Amygdala (tissue), 56 donors: ENCODE measurements around the gene OLIG3.

Experiments used
- DNase-seq, 56 donors: peaks; one replicate each; lab custom pipeline; 2025; lab: John Stamatoyannopoulos, UW

The OLIG3 gene

DNA sequence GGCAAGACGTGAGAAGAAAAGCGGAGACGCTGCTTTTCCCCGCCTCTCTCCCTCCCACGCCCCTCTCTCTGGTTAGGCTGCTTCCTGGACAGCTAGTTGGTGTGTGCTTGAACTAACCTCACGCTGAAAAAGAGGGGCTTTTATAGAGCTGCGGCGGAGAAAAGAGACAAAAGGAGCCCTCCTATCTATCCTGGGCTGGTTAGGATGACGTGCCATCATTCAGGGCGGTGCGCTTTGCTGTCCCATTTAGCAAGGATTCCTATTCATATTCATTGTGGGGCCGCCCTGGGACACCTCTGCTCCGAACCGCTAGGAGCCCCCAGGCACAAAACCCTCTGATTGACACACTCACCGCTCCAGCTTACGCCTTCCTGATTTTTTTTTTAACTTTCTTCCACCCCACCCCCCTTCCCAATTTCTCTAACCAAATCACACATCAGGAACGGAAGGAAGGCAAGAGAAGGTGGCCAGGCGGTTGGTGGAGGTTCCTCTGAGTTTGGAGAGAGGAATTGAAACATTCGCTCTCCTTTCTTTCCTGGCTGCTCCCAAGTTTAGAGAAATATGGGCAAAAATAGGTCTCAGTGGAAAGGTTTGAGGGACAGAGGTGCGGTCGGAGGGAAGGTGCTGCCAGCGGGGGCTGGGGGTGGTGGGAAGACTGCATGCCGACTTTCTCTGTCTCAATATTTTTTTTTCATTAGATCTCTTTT lies at the start of gene OLIG3:
Gene OLIG3 (minus strand): TSS at position 114 of the 707 bp plus-strand sequence. CDS start 224 bp downstream, outside the sequence.
- DNase-seq: no peak

DNA sequence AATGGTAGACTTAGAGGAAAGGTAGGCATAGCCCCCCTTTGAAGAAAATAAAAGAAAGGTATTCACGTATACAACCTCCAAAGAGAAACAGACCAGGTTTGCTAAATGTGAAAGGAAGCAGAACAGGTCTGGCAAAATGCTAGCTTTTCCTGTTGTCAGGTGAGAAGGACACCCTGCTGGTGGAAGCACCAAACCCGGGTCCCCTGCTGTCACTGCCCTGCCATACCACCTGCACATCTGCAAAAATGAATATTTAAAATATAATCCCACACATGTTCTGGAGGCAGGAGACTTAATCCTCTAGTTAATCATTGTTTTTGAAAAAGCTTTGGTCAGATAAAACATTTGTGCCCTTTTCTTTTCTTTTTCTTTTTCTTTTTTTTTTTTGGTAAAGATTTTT lies 48.9 kb upstream of the OLIG3 start:
- no peak for DNase-seq

DNA sequence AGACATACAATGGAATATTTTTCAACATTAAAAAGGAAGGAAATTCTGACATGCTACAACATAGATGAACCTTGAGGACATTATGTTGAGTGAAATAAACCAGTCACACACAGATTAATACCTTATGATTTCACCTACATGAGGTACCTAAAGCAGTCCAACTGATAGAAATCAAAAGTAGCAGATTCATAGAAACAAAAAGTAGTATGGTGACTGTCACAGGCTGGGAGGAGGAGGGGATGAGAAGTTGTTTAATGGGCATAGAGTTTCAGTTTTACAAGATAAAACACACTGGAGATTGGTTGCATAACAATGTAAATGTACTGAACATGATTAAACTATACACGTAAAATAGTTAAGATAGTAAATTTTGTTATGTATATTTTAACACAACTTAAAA lies 48.5 kb upstream of the OLIG3 start:
- DNase-seq: no peak

DNA sequence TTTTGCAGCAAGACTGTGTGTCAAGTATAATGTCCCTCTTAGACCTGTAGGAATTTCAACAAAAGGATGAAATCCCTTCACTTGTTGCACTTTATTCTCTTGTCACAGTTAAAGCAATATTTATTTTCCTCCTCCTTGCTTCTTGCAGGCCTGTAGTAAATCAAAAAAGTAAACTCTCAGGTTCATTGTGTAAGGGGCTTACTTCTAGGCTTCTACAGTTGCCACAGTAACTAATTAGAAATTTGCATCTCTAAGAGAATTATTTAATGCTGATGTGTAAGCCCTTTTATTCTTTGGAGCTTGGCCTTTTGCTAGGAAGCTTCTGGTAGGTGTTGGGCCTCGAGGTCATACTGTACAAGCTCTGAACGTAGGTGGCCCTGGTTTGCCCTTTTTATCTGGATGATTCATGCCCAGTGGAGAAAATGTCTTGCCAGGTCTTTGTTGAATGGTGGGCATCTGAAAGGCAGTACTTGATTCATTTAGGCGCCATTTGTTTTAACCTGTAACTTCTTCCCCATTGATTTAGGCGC lies 47.4 kb upstream of the OLIG3 start:
- DNase-seq: no peak

DNA sequence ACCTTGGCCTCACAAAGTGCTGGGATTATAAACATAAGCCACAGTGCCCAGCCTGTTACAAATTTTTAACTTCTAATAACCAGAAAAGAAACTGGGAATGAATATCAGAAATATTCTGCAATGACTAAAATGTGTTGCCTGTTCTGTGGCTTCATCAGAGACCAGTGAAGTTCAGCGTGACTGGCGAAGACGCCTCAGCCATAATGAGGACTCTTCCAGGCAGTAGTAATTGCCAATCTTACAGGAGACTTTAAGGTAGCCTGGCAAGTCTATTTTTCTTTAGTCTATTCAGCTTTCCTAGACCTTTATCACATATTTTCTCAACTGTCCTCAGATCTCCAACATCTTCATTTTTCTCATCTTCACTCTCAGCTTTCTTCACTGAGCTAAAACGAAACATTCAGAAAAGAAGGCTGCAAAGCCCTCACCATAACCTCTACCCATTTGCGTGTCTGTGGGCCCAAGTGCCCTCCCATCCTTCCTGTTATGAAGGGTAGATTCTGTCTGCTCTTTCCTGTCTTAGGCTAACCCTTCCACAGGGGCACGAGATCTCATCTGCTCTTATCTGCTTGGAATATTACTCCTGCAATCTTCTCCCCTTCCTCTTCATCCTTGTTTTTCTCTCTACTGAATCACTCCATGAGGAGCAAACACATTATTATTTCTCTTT lies 42.0 kb upstream of the OLIG3 start:
- DNase-seq: no peak

DNA sequence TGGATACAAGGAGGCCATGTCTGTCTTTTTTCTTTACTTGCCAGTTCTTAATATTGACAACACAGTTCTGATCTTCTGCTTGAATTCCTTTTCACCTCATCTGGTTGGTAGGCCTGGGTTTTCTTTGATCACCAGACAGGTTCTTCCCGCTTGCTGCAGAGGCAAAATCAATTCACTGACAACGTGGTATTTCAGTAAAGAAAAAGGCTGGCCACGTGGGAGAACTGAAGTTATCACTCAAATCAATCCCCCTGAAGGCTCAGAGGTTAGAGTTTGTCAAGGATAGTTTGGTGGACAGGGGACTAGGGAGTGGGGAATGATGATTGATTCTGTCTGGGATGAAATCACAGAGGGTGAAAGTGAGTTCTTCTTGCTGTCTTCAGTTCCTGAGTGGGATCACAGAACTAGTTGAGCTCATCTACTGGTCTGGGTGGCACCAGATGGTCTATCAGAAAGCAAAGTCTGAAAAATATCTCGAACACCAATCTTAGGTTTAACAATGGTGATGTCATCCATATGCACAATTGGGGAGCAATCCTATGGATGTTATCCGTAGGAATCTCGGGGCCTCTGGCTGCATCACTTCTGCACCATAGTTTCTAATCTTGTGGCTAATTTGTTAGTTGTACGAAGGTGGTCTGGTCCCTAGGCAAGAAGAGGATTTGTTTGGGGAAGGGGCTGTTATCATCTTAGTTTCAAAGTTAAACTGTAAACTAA lies 37.3 kb upstream of the OLIG3 start:
- no peak for DNase-seq

DNA sequence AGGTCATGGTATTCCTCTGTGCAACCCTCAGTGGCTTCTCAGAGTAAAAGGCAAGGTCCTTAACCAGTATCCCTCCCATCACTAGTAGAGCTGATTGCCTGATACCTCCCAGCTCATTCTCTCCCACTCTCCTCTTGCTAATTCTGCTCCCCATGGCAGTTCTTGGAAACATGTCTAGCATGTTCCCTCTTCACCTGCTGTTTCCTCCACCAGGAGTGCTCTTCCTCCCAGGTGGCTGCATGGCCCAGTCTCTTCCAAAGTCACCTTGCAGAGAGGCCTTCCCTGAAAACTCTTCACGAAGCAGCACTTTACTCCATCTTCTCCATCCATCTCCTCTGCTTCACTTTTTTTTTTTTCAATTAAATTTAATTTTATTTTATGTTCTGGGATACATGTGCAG lies 36.2 kb upstream of the OLIG3 start:
- DNase-seq: no peak

DNA sequence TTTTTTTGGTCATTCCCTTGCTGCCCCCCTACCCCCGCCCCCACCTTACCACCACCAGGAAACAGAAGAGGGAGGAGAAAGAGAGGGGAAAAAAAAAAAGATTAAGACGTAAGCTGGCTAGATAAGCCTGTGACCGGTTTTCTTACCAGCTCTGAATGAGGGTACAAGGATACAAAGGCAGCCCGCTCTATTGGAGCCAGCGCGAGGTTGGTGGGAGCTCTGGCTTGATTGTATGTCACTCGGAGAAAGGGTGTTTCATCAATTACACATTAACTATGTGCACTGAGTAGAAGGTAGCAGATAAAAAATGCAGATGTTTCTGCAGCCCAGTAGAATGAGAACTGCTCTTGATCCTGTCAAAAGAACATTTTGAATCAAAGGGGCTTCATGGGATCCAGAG lies 28.6 kb upstream of the OLIG3 start:
- no peak for DNase-seq

DNA sequence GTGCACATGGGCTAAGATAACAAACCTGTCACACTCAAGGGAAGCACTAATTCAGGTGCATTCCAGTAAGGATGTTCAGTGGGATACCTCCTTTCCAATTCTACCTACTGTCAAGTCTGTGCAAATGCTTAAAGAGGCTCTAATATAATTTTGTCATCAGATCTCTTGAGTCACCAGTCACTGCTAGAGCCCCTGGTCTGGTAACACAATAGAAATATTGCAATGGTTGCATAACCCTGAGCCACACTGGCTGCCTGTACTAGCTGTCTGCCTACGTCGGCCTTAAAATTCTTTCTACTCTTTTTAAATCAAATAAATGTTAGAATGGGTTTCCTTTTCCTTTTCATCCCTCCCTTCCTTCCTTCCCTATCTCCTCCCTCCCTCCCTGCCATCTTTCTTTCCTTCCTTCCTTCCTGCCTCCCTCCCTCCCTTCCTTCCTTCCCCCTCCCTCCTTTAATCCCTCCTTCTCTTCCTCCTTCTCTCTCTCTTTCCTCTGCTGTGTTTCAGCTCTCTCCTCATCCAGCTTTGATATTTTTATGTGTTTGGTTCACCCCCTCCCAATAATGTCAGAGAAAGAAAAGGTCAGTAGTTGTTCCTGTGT lies 28.1 kb upstream of the OLIG3 start:
- no peak for DNase-seq

DNA sequence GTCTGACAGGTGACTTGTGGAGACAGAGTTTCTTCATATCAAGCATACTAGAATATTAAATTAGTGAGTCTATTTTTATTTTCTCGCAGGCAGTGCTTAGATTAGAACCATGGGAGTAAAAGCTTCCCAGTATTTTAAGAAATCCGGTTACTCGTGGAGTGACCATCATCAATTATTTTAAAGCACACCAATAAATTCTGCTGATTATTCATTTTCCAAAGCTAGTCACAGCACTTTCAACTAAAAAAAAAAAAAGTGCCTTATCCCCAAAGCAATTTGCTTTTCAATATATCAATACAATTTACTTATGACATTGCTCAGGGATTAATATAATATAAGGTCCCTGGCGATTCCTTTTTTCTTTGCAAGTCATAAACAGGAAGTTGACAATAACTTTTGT lies 26.3 kb upstream of the OLIG3 start:
- DNase-seq: no peak

DNA sequence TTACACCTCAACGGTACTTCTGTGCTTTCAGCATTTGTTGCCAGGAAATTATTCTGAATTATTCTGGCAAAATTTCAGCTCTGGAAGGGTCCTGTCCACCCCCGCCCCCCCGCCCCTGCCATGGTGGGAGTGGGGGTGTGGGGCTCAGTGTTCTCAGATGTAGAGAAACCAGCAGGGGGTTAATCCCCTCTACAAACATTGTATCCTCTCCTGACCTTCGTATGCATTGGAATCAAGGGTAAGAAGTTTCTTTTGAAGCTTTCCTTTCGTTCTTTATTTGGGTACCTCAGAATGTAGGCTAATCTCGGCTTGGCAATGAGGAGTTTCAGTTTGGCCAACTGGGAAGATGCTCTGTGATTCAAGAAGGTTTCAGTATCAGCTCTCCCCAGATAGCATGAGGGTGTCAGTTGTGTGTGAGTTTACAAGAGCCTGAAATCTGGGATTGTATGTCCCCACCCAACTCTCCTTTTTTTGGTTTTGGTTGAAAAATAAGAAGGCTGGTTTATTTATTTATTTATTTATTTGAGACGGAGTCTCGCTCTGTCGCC lies 25.5 kb upstream of the OLIG3 start:
- no peak for DNase-seq

DNA sequence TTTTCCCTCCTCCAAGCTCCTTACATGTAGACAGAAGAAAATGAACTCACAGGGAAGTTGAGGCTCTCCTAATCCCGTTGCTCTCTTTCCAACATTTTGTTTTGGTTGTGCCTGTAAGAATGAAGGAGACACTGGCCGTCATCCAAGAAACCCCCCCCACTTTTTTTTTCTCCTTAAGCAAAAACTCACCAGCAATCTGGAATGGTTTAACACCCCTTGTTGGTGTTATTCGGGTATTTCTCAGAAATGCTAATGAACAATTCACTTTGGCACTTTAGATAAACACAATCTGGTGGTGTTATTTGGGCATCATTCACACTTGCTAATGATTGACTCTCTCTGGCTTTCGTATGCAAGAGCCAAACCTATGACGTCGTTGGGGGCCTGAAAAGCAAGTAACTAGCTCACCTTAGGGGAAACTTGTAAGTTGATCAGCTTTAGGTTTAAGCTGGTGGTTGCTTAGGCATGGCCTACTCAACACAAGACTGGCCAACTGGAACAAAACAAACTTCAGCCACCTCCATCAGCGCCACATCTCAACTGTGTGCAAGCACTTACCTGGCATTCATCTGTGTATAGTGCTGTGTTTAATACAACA lies 24.3 kb upstream of the OLIG3 start:
- no peak for DNase-seq

DNA sequence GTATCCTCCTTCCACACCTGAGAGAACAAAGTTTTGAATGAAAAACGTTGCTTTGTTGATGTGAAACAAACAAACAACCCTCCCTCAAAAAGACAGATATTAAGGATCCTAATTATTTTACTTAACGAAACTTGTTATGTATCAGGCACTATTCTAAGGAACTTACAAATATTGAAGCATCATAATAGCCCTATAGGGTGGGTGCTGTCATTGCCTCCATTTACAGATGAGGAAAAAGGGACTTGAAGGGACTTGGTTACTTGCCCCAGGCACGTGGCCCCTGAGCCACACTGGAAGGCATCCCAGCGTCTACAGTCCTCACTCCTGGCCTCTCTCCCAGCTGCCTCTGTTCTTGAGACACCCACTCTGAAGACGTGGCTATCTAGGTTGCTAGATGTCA lies 20.2 kb upstream of the OLIG3 start:
- DNase-seq: no peak

DNA sequence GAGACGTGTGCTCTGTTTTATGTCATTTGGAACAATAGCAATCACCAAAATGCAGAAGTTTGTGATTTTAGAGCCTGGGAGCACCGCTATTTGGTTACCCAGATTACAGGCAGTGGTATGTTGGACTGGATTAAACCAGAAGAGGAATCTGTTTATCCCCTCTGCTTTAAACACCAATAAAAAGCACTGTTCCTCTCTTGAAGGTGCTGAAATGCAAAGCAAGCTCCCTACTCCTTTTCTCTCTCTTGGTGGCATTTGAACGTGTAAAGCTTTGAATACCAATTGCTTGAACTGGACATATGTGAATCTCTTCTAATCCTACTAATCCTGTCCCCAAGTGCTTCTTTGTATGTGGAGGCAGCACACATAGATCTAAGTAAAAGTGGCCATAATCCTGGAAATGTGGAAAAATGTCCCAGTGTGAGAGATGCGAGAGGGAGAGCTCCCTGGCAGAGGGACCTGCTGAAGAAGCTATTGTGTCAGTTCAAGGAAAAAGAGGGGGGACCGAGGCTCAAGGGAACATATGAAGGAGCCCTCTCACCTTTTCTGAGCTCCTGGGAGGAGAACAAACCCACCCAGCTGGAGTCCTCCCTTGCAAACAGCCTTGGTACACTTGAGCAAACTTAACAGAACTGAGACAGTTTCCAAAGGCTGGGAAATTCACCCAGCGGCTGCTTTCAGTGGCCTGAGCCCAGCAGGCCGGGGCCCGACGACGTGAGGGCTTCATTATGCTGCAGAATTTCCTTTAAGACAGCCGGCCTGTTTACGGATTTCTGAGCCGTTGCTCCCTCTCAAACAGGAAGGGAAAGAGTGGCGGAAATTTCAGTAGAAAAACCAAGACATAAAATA lies 18.8 kb upstream of the OLIG3 start:
- no peak for DNase-seq

DNA sequence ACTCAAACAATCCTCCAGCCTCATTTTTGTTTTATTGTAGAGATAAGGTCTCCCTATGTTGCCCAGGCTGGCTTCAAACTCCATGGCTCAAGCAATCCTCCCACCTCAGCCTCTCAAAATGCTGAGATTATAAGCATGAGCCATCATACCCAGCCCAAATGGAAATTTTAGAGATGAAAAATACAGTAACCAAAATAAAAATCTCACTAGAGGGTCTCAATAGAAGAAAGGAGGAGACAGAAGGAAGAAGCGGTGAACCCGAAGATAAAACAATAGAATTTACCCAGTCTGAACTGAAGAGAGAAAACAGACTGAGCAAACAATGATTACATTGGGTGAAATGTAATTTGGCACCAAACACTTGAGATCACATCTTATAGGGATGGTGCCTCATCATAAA lies 16.7 kb upstream of the OLIG3 start:
- no peak for DNase-seq

DNA sequence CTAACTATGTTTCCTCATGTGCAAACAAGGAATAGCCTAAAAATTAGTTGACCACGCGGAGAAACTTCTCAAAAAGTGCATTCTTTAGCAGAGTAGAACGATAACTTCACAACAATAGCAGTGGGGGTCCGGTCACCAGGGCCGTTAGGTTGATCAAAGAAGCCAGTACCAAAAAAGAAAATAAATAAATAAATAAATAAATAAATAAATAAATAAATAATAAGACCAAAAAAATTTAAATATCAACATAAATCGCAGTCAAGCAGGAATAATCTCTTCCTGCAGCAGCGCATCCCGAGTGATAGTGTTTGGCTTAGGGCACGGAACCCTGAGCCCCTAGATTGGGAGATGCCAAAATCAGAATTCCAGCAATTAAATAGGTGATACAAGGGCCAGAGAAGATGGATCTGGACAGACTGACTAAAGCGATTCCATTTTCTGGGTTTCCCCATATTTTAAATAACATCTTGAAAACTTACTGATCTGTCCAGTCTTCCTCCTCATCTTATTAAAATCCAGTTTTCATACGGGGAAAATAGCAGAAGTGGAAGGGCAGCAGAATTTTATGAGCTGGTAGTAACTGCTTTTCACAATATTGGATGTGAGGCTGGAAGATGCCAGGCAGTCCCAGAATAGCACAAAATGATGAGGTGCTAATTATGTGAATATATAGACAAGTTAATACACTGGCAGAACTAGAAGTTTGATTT lies 4.4 kb upstream of the OLIG3 start:
- no peak for DNase-seq

DNA sequence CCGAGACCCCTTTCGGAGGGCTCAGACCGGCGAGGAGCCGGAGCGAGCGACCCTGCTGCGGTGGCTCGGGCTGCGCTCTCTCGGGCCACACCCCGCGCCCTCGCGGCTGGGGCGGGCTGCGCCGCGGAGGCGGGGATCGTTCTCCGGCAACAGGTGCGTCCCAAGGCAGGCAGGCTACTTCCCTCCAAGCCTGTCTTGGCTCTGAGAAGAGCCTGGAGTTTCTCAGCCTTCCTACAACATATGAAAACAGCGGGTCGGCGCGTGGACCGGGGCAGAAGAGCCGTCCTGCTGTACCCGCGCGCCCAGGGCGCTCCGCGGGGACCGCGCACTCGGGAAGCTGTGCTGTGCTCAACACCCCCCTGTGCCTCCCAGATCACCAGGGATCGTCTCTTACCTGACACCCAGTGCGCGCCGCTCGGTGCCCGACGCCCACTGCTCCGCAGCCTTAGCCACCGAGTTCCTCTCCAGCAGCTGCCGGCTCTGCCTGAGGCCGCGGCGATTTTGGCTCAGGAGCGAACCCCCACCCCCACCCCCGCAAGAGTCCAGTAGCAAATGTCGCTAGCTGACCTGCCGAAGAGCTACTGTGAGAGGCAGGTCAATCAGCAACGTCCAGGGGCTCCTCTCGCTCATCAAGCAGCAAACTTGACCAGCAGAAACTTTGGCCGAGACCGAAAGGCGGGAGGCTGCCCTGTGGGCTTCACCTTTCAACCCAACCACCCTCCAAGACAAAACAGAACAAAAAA lies 3.7 kb upstream of the OLIG3 start:
- DNase-seq: no peak
